ENCODE measurements around the gene SPATA13.

The SPATA13 gene

GRCh38 chr13:24221007-24221406 is 60.5 kb downstream of the SPATA13 start:
- no peak for DNase-seq (ENCODE audit: low read depth in 2 of 2)

GRCh38 chr13:24222756-24223155 is 62.2 kb downstream of the SPATA13 start:
- DNase-seq (ENCODE audit: low read depth in 2 of 2): no peak

- no peak for DNase-seq (ENCODE audit: low read depth in 2 of 2)
Measured at GRCh38 chr13:24223341-24224231, 63.1 kb downstream of the SPATA13 start.

DNA sequence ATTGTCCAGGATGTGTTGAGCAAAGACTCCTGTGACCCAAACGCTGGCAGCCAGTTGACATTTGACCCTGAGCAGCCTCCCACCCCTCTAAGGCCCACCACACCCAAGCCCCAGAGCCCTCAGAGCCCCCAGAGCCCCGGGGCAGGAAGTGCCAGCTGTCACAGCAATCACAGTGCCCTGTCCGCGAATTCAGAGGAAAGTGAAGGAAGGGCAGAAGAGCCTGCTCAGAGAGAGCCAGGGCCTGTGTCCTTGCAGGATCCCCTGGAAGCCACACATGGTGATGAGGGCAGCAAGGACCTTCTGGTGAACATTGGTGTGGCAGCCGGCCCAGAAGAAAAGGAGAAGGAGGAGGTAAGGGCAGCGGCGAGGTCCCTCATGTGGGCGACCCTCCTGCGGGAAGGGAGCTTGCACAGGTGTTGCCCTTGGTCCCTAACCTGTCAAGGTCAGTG is 63.7 kb downstream of the SPATA13 start:
- DNase-seq (ENCODE audit: low read depth in 2 of 2): no peak

GRCh38 chr13:24225062-24225461 is 64.5 kb downstream of the SPATA13 start:
- DNase-seq (ENCODE audit: low read depth in 2 of 2): no peak

GRCh38 chr13:24225930-24226329 is 65.4 kb downstream of the SPATA13 start:
- no peak for DNase-seq (ENCODE audit: low read depth in 2 of 2)

- DNase-seq (ENCODE audit: low read depth in 2 of 2): no peak
Measured at GRCh38 chr13:24226762-24227161, 66.2 kb downstream of the SPATA13 start.

DNA sequence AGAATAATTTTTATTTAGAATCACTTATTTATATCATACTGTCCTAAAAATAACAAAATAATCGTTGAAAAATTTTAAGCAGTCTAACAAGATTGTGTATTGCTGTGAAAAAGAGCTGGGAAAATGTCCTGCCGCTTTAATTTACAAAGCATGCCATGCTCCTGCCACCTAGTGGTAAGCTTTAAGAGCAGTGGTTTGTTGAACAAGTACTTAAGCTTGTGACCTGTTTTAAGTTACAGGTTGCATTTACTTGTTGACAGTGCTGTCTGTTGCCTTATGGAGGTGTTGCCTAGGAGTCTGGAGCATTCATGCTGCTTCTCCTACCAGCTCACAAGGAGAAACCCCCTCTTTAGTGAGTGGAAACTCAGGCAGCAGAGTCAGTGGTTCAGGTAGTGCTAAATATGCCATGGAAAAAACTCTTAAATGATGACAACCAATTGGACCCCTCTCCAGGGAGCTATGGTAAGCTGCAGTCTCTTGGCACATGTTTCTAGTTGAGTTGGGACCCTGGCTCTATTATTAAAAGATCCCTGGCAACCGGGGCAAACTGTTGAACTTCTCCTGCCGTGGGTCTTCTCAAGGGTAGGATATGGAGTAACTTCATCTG is 68.4 kb downstream of the SPATA13 start:
- no peak for DNase-seq (ENCODE audit: low read depth in 2 of 2)

DNA sequence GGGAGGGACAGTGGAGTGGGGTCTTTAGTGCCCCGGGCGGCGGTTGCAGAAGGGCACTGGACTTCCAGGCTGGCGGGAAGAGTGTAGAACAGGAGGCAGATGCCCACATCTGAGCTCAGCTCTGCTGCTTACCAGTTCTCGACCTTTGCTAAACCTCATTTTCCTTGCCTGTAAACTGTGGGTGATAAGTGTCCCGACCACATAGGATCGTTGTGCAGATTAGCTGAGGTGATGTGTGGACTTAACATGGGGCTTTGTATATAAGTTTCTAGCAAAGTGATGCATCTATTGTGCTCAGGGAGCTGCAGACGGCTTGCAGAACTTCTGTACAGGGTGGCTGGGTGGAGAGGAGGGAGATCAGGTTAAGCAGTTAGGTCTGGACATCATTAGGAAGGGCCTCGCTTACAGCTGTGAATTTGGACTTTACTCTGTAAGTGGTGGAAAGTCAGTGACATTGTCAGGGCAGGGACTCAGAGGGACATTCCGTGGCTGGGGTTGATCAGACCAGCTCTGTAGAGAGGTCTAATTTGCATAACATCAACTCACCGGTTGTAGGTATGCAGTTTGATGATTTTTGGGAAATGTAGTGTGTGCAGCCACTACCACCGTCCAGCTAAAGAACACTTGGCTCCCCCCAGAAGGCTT is 70.0 kb downstream of the SPATA13 start:
- DNase-seq (ENCODE audit: low read depth in 2 of 2): no peak

DNA sequence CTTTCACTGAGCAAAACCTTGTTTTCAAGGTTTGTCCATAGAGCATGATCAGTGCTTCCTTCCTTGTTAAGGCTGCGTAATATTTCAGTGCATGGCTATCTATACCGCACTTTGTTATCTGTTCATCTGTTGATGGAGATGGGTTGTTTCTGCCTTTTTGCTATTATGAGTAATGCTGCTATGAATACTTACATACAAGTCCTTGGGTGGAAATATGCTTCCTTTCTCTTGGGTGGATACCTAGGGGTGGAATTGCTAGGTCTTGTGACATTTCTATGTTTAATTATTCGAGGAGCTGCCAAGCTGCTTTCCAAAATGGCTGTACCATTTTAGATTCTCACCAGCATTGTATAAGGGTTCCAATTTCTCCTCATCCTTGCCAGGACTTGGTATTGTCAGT is 70.9 kb downstream of the SPATA13 start:
- no peak for DNase-seq (ENCODE audit: low read depth in 2 of 2)

GRCh38 chr13:24232037-24232436 is 71.5 kb downstream of the SPATA13 start:
- no peak for DNase-seq (ENCODE audit: low read depth in 2 of 2)

DNA sequence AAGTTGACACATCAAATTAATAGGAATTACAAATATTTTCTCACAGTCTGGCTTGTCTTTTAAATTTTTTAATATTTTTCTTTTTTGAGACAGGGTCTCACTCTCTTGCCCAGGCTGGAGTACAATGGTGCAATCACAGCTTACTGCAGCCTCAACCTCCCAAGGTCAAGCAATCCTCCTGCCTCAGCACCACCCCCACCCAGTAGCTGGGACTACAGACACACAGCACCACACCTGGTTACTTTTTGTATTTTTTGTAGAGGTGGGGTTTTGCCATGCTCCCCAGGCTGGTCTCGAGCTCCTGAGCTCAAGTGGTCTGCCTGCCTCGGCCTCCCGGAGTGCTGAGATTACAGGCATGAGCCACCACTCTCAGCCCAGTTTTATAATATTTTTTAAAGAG is 72.0 kb downstream of the SPATA13 start:
- DNase-seq (ENCODE audit: low read depth in 2 of 2): no peak

DNA sequence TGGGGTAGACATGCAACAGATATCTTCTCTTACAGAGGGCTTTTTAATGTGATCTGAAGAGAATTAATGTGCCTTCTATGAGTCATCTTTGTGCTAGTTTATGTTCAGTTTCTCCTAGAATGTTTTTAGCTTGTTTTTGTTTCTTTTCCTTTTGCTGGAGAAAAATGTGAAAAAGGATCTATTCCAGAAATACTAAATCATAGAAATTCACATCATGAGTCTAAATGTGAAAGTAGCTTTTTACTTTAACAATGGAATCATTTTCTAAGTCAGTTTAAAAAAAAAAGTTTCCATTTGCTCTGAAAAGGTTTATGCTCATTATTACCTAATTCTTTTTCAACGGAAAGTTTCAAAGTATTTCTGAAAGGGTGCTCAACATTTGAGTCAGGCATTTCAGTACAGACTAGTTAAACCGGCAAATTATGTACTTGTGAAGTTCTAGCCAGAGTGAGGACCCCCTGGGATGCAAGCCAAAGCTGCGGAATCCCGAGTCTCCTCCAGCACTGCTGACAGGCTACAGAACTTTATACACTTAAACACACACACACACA is 72.9 kb downstream of the SPATA13 start:
- no peak for DNase-seq (ENCODE audit: low read depth in 2 of 2)

DNA sequence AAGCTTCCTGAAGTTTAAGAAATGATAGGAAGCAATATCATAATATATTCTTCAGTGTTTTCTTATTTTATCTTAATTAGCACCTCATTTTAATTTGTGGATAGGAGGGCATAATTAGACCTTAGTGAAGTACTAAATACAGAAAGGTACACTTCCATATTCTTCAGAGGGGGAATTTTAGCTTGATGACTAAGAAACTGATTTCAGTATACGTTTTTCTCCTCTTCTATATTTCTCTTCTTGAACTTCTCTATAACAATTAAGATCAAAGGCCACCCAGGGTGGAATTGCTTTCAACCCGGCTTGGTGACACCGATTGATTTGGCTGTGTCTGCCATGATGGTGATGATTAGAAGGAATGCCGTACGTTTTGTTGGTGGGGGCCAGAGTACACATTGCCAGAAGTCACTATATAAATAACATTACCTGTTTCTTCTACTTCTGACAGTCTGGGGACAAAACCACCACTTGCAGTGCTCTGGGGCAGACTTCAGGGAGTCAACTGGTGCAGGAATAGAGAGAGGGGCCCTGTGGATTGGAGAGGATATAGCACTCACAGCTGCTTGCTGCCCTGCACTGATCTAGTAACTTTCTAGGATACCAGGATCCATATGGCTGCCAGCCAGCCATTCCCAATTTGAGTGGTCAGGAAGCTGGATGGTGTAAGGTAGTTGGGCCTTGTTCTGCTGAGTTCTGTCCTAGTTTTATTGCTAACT is 73.8 kb downstream of the SPATA13 start:
- DNase-seq (ENCODE audit: low read depth in 2 of 2): no peak

DNA sequence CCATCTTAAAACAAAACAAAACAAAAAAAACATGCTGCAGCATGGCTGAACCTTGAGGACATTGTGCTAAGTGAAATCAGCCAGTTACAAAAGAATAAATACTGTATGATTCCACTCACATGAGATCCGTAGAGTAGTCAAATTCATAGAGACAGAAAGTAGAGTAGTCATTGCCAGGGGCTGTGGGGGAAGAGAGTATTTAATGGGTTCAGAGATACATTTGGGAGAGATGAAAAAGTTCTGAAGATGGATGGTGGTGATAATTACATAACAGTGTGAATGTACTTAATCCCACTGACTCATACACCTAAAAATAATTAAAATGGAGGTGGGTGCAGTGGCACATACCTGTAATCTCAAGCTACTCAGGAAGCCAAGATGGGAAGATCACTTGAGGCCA is 76.8 kb downstream of the SPATA13 start:
- no peak for DNase-seq (ENCODE audit: low read depth in 2 of 2)

DNA sequence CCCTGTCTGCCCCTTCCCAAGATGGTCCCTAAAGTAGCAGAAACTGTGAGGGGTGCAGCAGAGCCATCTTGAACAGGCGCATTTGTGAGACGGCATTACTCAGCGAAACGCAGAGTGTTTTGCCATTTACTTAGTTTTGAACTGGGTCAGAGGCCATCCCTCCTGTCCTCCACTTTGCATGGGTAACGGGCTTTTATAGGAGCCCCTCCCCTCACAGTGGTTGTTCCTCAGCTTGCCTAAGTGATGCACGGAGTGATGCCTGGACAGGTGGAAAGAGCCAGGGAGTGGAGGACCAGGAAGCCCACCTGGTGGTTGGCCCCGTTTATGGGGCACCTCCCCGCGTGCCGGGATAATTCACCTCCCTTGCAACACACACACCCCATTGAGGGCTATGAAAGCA is 80.8 kb downstream of the SPATA13 start:
- DNase-seq (ENCODE audit: low read depth in 2 of 2): no peak

- no peak for DNase-seq (ENCODE audit: low read depth in 2 of 2)
Measured at GRCh38 chr13:24242100-24242499, 81.6 kb downstream of the SPATA13 start.

DNA sequence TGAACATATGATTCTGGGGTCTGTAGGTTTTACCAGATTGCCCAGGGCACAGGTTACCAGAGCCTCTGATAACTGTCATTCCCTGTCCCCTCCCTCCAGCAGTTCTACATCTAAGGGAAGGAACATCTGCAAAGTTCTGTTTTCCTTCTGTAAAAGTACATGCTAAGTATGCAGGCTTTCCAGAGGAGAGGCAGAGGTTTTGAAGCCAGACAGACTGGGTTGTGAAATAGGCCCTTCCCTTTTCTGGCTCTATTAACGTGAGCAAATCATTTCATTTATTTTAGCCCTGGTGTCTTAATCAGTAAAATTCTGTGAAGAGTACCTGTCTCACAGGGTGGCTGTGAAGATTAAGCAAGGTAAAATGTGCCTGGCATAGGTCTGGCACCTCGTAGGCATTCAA is 82.8 kb downstream of the SPATA13 start:
- DNase-seq (ENCODE audit: low read depth in 2 of 2): no peak

- DNase-seq (ENCODE audit: low read depth in 2 of 2): no peak
Measured at GRCh38 chr13:24244802-24245201, 84.3 kb downstream of the SPATA13 start.

GRCh38 chr13:24247016-24247415 is 86.5 kb downstream of the SPATA13 start:
- DNase-seq (ENCODE audit: low read depth in 2 of 2): no peak

GRCh38 chr13:24249624-24250023 is 89.1 kb downstream of the SPATA13 start:
- no peak for DNase-seq (ENCODE audit: low read depth in 2 of 2)
